ENCODE data around the gene E4F1. TPM values are rescaled to one million over a fixed set of nuclear protein-coding genes. Genes with fewer than 3 reads are reported as not detected.

The E4F1 gene
- total and polyA plus RNA-seq, 2 of the 13 experiments (the other 11 are each of a cell fraction or from before 2014, with no cell fraction given), result 13.8 to 19.5 TPM

- no peak for TF ChIP-seq YEATS4 (CRISPR knock-in tag; IDR thresholded peaks at IDR 0.05; ENCODE audit: borderline replicate concordance)
- no peak for TF ChIP-seq GTF2F1 (IDR thresholded peaks at IDR 0.05; ENCODE audit: low read length)
- TF ChIP-seq CEBPB (IDR thresholded peaks at IDR 0.05; ENCODE audit: borderline replicate concordance, low read depth, low read length), result no peak
- TF ChIP-seq DNMT1 (CRISPR knock-in tag; IDR thresholded peaks at IDR 0.05), result 0 out of 2 replicates have a peak, but pooled peaks have one; percentile 50
- 0 out of 2 replicates have a peak, but pooled peaks have one; percentile 24 for TF ChIP-seq ELF1 (CRISPR knock-in tag; IDR thresholded peaks at IDR 0.05)
- no peak for TF ChIP-seq ZNF281 (CRISPR knock-in tag; IDR thresholded peaks at IDR 0.05; ENCODE audit: borderline replicate concordance)
- peak; percentile 32; the same call in 1 of the 2 replicates for TF ChIP-seq SPEN (CRISPR knock-in tag; IDR thresholded peaks at IDR 0.05; ENCODE audit: low read depth)
- no peak for TF ChIP-seq PHB2 (IDR thresholded peaks at IDR 0.05; ENCODE audit: partially characterized antibody)
- no peak for TF ChIP-seq YEATS2 (CRISPR knock-in tag; IDR thresholded peaks at IDR 0.05; ENCODE audit: borderline replicate concordance)
- TF ChIP-seq ZNF496 (CRISPR knock-in tag; IDR thresholded peaks at IDR 0.05; ENCODE audit: insufficient replicate concordance), result no peak
- no peak for TF ChIP-seq ARNT (IDR thresholded peaks at IDR 0.05)
- TF ChIP-seq RFX3 (CRISPR knock-in tag; IDR thresholded peaks at IDR 0.05), result no peak
- TF ChIP-seq ETV6 (CRISPR knock-in tag; conservative IDR thresholded peaks at IDR 0.05), result no peak
- TF ChIP-seq ZNF704 (CRISPR knock-in tag; IDR thresholded peaks at IDR 0.05; ENCODE audit: borderline replicate concordance), result no peak
- TF ChIP-seq SP2 (CRISPR knock-in tag; IDR thresholded peaks at IDR 0.05), result no peak
- no peak for TF ChIP-seq BRCA1 (CRISPR knock-in tag; IDR thresholded peaks at IDR 0.05)
- TF ChIP-seq ERF (CRISPR knock-in tag; IDR thresholded peaks at IDR 0.05), result no peak
- TF ChIP-seq MEF2D (CRISPR knock-in tag; IDR thresholded peaks at IDR 0.05), result no peak
- no peak for TF ChIP-seq FOXO4 (CRISPR knock-in tag; conservative IDR thresholded peaks at IDR 0.05)
- peak; percentile 93 for TF ChIP-seq CTCF (CRISPR knock-in tag; IDR thresholded peaks at IDR 0.05)
- no peak for TF ChIP-seq SNAI1 (CRISPR knock-in tag; IDR thresholded peaks at IDR 0.05; ENCODE audit: borderline replicate concordance)
- peak; percentile 21 for TF ChIP-seq ZEB1 (IDR thresholded peaks at IDR 0.05; ENCODE audit: insufficient replicate concordance, low read depth)
- TF ChIP-seq ZFP37 (CRISPR knock-in tag; IDR thresholded peaks at IDR 0.05; ENCODE audit: borderline replicate concordance), result 0 out of 2 replicates have a peak, but pooled peaks have one; percentile 19
- TF ChIP-seq KDM4B (CRISPR knock-in tag; IDR thresholded peaks at IDR 0.05), result 0 out of 2 replicates have a peak, but pooled peaks have one; percentile 11
- no peak for TF ChIP-seq ZNF768 (CRISPR knock-in tag; IDR thresholded peaks at IDR 0.05)
- TF ChIP-seq GPN1 (CRISPR knock-in tag; IDR thresholded peaks at IDR 0.05; ENCODE audit: borderline replicate concordance), result no peak
These were observed 28.5 kb upstream of the E4F1 start (continued) for GRCh38 chr16:2194852-2195321.
